HG03097 (cell line): Measurements from ENCODE around the gene POR.
"Not testable (repeated sequence)": the region's sequence is repeated elsewhere in the genome, so short reads cannot be mapped to it uniquely, and the experiment has no call there.

Source experiments
- ATAC-seq: cut with Tn5 transposase; IDR thresholded peaks from one replicate; pipeline ENCODE4 v1.9.1; 2021; ENCODE audit not compliant: unreplicated experiment, low FRiP score

The POR gene

GRCh38 chr7:75988568-75989499 lies 73.9 kb downstream of the POR start:
- ATAC-seq: no peak

GRCh38 chr7:75989500-75990388 lies 74.8 kb downstream of the POR start:
- ATAC-seq: no peak

GRCh38 chr7:75991531-75992082 lies 76.7 kb downstream of the POR start:
- no peak for ATAC-seq

GRCh38 chr7:75992083-75992755 lies 77.3 kb downstream of the POR start:
- no peak for ATAC-seq

GRCh38 chr7:75993689-75994387 lies 78.9 kb downstream of the POR start:
- ATAC-seq: no peak

GRCh38 chr7:75994388-75995051 lies 79.6 kb downstream of the POR start, which contains the start of gene TMEM120A:
Gene TMEM120A, minus strand, starts transcription at chr7:75994595. Its CDS starts 25 bp downstream, at chr7:75994570.
- peak; percentile 89 for ATAC-seq

GRCh38 chr7:75995052-75995471 lies 80.1 kb downstream of the POR start:
- no peak for ATAC-seq

- ATAC-seq: no peak
These were observed 81.0 kb downstream of the POR start for GRCh38 chr7:75995996-75996395.

- no peak for ATAC-seq
These were observed 81.5 kb downstream of the POR start for GRCh38 chr7:75996476-75996875.

- no peak for ATAC-seq
These were observed 83.1 kb downstream of the POR start for GRCh38 chr7:75998038-75998437.

- ATAC-seq: no peak
These were observed 85.6 kb downstream of the POR start for GRCh38 chr7:76000566-76000965.

GRCh38 chr7:76002139-76002538 lies 87.2 kb downstream of the POR start:
- no peak for ATAC-seq

- no peak for ATAC-seq
These were observed 87.9 kb downstream of the POR start for GRCh38 chr7:76002822-76003221.

- ATAC-seq: no peak
These were observed 88.4 kb downstream of the POR start for GRCh38 chr7:76003351-76003750.

- not testable (repeated sequence) for ATAC-seq
These were observed 90.0 kb downstream of the POR start for GRCh38 chr7:76005004-76005403.

GRCh38 chr7:76008156-76008687 lies 93.3 kb downstream of the POR start:
- ATAC-seq: no peak

GRCh38 chr7:76009672-76010600 lies 95.0 kb downstream of the POR start:
- ATAC-seq: no peak

- ATAC-seq: no peak
These were observed 96.5 kb downstream of the POR start for GRCh38 chr7:76011442-76011861.
